Brain microvascular endothelial cell (primary cell): ENCODE data around the gene CEP350.

ENCODE experiments used
- DNase-seq: peaks from one replicate; pipeline ENCODE4 v3.0.0-alpha.2; 2020
- H3K27ac ChIP-seq: fragments of 250-450 bp; sonication (Bioruptor Pico); 2 replicates; pipeline ENCODE4 v1.5.1; 2020; ENCODE audit warnings: mild to moderate bottlenecking, moderate library complexity
- H3K27me3 ChIP-seq: fragments of 250-450 bp; sonication (Bioruptor Pico); replicated peaks from 2 replicates; pipeline ENCODE4 v1.5.1; 2020; ENCODE audit warnings: mild to moderate bottlenecking
- H3K36me3 ChIP-seq: fragments of 250-450 bp; sonication (Bioruptor Pico); replicated peaks from 2 replicates; pipeline ENCODE4 v1.5.1; 2020; ENCODE audit warnings: mild to moderate bottlenecking
- H3K4me3 ChIP-seq: 2 replicates; pipeline ENCODE4 v1.5.1; 2011; ENCODE audit warnings: low read depth, mild to moderate bottlenecking, control low read depth, low read length, moderate library complexity
- in situ Hi-C: cut with HindIII; loops from 2 replicates; pipeline ENCODE4 v1.10.0; 2017; ENCODE audit warnings: low sequenced_read_pairs, low pct_ligation_motif_present
- TF ChIP-seq, protein P1 (sequence below): IDR thresholded peaks from 2 replicates; pipeline ENCODE4 v1.5.1; 2011; ENCODE audit warnings: low read depth, mild to moderate bottlenecking, moderate library complexity, low read length, control low read depth, inconsistent platforms; ENCODE audit errors: missing control alignments

CEP350 gene

DNA sequence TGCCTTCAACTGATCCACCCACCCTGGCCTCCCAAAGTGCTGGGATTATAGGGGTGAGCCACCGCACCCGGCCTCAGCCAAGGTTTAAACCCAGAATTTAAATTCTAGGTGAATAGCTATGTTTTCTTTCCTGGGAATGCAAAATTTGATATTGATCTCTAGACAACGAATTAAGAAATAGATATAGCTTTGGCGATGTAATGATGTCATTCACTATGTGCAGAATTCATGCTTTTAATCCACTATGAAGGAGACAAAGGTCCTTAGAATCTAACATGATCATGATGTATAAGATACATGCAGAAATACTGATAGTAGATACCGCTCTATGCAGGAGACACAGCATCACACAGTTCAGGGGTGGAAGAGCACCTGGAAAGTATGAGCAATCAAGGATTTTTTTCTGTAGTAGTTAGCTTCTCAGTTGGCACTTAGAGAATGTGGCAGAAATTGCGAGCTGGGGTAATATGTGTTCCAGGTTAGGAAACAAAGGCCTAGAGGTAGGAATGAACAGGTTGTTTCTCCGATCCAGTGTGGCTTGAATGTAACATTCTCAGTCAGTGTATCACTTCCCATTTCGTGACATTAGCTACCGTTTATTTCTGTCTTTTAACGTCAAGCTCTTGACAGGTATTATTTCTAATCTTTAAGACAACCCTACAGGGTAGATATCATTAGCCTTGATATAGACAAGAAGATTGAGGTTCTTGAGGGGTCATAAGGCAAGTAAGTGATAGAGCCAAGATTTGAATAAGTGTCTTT is 3.0 kb upstream of the CEP350 start:
- TF ChIP-seq, protein P1, sequence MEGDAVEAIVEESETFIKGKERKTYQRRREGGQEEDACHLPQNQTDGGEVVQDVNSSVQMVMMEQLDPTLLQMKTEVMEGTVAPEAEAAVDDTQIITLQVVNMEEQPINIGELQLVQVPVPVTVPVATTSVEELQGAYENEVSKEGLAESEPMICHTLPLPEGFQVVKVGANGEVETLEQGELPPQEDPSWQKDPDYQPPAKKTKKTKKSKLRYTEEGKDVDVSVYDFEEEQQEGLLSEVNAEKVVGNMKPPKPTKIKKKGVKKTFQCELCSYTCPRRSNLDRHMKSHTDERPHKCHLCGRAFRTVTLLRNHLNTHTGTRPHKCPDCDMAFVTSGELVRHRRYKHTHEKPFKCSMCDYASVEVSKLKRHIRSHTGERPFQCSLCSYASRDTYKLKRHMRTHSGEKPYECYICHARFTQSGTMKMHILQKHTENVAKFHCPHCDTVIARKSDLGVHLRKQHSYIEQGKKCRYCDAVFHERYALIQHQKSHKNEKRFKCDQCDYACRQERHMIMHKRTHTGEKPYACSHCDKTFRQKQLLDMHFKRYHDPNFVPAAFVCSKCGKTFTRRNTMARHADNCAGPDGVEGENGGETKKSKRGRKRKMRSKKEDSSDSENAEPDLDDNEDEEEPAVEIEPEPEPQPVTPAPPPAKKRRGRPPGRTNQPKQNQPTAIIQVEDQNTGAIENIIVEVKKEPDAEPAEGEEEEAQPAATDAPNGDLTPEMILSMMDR = no peak
- no peak overlapping the region for H3K4me3 ChIP-seq
- H3K36me3 ChIP-seq = no peaks in the 10 kb centered on the region
- H3K27ac ChIP-seq = no peak overlapping the region
- in situ Hi-C loops = no loop called here
- H3K27me3 ChIP-seq = no peaks in the 10 kb centered on the region
- no peak for DNase-seq

DNA sequence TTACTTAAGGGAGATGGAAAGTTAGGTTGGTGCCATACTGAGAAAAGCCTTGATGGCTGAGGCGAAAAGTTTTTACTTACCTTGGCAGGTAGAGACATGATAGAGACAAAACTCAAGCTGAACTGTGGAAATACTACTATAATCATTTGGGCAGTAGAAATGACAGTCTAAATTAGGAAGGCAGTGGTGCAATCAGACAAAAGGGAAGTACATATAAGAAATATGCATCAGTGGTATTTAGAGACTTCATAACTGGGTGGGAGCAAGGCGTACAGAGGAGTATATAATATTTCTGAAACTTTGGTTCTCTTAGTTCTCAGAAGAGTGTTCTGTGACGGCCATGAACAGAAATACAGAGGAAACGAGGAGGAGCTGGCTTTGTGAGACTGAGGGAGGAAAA is 2.4 kb upstream of the CEP350 start:
- DNase-seq = no peak
- H3K4me3 ChIP-seq = no peak overlapping the region
- no peaks in the 10 kb centered on the region for H3K36me3 ChIP-seq
- TF ChIP-seq, protein P1 = no peak
- in situ Hi-C loops = no loop called here
- no peak overlapping the region for H3K27ac ChIP-seq
- no peaks in the 10 kb centered on the region for H3K27me3 ChIP-seq

DNA sequence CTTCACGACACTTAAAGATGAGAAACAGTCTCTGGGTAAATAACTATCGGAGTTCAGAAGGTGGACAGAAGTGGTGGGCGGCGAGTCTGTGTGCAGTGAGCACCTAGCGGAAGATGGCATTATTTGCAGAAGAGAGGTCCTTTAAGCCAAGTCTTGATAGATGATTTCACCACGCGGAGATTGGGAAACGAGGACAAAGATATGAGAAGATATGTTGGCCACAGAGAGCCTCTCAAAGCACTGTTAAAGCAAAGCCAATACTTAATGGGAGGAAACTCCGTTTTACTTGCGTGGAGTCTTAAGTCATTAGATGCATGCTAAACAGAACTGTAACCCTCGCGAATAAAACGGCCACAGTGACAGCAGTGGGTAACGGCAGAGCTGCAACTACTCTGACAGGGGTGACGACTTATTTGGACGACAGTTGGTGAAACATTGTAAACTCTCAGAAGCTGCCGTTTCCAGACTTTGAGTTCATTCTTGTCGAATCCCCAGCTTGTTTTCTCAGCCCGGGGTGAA is 577 bp upstream of the CEP350 start:
- in situ Hi-C loops = no loop called here
- Histone ChIP-seq H3K4me3 (peak overlapping the region; percentile 95), H3K36me3 (no peaks in the 10 kb centered on the region), H3K27me3 (no peaks in the 10 kb centered on the region), H3K27ac (peak overlapping the region; percentile 56)
- peak; percentile 43 for DNase-seq
- TF ChIP-seq, protein P1 = peak; percentile 41

DNA sequence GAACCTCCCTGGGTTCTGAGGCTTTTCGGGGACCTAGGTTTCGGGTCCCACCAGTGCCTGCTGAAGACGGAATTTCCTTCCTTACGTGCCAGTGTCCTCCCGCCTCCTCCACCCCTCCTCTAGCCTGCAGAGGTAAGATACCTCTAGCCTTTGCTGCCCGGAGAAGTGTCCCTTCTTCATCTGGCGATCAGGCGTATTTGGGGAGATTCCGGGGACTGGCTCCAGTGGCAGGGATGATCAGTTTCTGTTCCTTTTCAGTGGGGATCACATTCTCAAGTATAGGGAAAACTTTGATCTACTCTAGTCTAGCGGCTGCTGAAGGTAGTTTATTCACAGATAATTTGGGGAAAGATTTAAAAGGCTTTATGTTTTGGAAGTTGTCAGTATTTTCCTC is 674 bp downstream of the CEP350 start:
- in situ Hi-C loops = no loop called here
- Histone ChIP-seq H3K27ac (peak overlapping the region; percentile 62), H3K4me3 (peak overlapping the region; percentile 95), H3K36me3 (no peaks in the 10 kb centered on the region), H3K27me3 (no peaks in the 10 kb centered on the region)
- TF ChIP-seq, protein P1 = no peak
- no peak for DNase-seq

DNA sequence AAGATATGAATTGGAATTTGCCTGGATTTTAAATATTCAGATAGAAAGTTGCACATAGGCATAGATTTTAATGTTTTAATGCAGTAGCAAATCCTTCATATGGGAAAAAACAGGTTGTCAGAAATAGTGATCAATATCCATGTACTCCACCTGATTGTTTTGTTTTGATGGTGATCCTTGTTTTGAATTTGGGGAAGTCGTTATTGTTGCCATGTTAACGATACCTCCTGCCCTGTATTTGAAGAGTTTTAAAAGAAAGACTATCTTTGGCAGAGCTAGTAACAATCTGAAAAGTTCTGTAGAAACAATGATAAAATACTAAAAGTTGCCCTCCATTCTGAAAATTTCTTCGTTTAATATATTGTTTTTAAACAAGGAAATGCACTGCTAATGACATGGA is 1.1 kb downstream of the CEP350 start:
- DNase-seq = no peak
- Histone ChIP-seq H3K27ac (no peak overlapping the region), H3K36me3 (no peaks in the 10 kb centered on the region), H3K27me3 (no peaks in the 10 kb centered on the region), H3K4me3 (peak overlapping the region; percentile 95)
- in situ Hi-C loops = no loop called here
- TF ChIP-seq, protein P1 = no peak
